Hair follicular keratinocyte (primary cell): ENCODE data around the gene ZNF608. TPM values are rescaled to one million over a fixed set of nuclear protein-coding genes. Genes with fewer than 3 reads are reported as not detected.

Source experiments
- total RNA-seq: library from RNA; depleted of rRNA; stranded (reverse); fragments of >200 nt; gene quantifications from 2 replicates; pipeline ENCODE4 v1.2.3, GENCODE V29; 2015

ZNF608 gene
- 0.95 and 3.5 TPM in 2 replicates for total RNA-seq

GRCh38 chr5:124745928-124746915 is at the start of gene ZNF608:
TSS of gene ZNF608 (minus strand) at chr5:124746639. CDS start at chr5:124744989, 1,650 bp downstream.

